Stimulated activated CD4-positive, alpha-beta T cell treated with anti-CD3 and anti-CD28 coated beads, Interleukin-2, amount 100 ng/mL, for 48 hours (primary cell): ENCODE data around the gene PSTK.

Experiments used
- DNase-seq, 2 donors: peaks; one replicate each; pipeline ENCODE4 v3.0.0-alpha.2; 2020

Gene PSTK, protein sequence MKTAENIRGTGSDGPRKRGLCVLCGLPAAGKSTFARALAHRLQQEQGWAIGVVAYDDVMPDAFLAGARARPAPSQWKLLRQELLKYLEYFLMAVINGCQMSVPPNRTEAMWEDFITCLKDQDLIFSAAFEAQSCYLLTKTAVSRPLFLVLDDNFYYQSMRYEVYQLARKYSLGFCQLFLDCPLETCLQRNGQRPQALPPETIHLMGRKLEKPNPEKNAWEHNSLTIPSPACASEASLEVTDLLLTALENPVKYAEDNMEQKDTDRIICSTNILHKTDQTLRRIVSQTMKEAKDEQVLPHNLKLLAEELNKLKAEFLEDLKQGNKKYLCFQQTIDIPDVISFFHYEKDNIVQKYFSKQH

GRCh38 chr10:122980209-122981065 lies at the start of gene PSTK:
Gene PSTK, plus strand, starts transcription at chr10:122980401. Its CDS starts 79 bp downstream, at chr10:122980480.
- peak; percentile 79 to 87 for DNase-seq

DNA sequence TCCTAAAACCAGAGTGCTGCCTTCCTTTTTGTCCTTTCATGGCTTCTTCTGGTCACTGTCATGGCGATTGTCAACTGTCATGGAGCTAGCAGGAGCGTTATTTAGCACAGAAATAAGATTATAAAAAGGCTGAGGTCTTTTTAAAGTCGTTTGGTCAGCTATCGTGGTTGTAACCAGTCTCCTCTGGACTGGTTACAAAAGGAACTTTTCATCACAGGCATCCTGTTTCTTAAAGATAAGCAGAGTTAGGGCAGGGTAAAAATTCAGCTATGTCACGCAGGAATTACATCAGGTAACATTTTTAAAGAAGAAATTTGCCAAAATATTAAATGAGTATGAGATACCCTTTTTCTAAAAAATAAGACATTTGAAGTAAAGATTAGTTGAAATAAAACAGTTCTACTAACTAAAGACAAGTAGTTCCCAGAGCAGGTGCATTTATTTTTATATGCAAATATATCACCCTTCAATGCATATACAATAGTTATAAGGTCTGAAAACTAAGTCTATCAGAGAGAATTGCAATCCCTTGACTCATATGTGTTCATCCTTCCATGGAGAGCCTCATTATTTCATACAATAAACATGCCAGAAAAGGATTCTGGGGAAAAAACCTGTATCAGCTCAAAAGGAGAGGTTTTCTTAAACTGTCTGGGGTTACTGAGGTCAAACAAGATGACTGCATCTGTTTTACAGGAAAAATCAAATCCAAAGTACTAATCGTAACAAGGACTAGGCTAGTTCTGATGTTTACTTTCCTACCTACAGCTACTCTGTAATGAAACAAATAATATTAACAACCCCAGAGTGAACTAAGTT lies 48.9 kb upstream of the PSTK start:
- no peak for DNase-seq

DNA sequence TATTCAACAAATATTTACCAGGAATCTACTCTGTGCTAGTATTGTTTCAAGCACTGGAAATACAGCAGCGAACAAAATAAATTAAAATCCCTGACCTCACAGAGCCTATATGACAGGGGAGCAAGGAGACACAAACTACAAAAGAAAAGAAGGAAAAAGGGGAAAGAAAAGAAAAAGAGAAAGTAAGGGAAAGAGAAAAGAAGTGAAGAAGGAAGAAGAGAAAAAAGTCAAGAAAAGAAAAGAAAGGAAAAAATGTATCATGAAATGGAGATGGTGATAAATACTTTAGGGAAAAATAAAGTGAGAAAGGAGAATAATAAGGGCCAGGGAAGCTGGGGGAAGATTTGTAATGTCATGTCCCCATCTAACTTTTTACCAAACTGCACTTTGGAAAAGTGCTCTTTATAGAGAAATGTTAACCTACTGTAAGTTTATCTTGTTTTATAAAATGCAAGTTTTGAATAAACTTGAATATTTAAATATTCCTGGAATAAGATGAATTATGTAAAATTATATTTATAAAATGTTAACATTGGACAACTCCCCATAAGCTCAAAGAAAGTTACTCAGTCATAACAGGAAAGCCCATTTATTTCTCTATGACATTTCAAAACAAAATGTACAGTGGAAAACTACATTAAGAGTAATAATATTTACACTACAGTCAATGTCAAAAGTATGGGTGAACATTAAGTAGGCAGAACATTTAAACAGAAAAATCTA lies 40.9 kb upstream of the PSTK start:
- DNase-seq: no peak

- no peak for DNase-seq
Measured at GRCh38 chr10:122939856-122940543, 40.2 kb upstream of the PSTK start.

GRCh38 chr10:122949296-122949695 lies 30.9 kb upstream of the PSTK start:
- DNase-seq: no peak

DNA sequence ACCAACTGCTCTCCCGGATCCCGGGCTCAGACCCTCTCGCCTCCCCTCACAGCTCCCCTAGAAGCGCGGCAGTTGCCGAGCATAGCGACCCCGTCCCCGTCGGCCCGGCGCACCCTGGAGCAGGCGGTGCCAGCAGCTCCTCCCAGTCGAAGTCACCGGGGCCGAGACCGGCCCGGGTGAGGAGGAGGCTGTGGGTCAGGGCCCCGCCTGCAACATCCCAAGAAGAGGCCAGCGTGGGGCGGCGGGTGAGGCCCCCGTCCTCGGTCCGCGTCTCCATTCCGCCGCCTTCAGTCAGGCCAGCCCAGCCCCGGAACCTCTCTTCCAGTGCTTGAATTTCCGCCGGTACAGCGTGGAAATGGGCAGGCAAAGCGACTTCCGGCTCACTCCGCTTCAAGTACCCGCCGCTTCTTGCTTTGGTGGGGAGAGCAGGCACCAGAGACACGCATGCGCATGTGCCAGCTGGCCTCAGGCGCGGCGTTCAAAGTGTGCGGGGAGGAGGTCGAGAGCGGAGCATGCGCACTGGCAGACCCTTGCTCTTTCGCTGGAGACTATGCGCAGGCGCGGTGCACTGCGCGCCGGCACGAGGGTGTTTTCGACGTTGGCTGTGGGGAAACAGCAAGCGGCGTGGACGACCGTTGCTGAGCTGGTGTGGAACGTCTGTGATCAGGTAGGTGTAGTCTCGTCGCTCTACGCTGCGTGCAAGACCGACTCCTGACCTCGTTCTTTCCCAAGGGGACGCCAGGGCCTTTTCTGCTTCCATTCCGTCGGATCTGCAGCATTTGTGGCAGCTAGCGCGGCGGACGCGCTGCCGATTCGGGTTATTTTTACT lies 26.1 kb upstream of the PSTK start, which contains the start of gene C10orf88:
C10orf88 (minus strand) TSS at position 326 of the 829 bp plus-strand sequence; CDS start at position 277, 49 bp downstream.
- peak; percentile 93 to 95 for DNase-seq

- DNase-seq: no peak
Measured at GRCh38 chr10:122954731-122955050, 25.5 kb upstream of the PSTK start.

GRCh38 chr10:122955892-122956291 lies 24.3 kb upstream of the PSTK start:
- DNase-seq: no peak

GRCh38 chr10:122957474-122957873 lies 22.7 kb upstream of the PSTK start:
- no peak for DNase-seq

- DNase-seq: no peak
Measured at GRCh38 chr10:122962405-122962804, 17.8 kb upstream of the PSTK start.

GRCh38 chr10:122966879-122967278 lies 13.3 kb upstream of the PSTK start:
- no peak for DNase-seq

DNA sequence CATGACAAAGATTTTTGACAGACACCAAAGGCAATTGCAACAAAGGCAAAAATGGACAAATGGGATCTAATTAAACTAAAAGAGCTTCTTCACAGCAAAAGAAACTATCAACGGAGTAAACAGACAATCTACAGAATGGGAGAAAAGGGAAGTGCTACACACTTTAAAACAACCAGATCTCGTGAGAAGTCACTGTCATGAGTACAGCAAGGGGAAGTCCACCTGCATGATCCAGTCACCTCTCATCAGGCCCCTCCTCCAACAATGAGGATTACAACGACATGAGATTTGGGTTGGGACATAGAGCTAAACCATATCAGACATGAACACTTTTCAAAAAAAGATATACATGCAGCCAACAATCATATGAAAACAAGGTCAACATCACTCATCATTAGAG lies 11.5 kb upstream of the PSTK start:
- DNase-seq: no peak

DNA sequence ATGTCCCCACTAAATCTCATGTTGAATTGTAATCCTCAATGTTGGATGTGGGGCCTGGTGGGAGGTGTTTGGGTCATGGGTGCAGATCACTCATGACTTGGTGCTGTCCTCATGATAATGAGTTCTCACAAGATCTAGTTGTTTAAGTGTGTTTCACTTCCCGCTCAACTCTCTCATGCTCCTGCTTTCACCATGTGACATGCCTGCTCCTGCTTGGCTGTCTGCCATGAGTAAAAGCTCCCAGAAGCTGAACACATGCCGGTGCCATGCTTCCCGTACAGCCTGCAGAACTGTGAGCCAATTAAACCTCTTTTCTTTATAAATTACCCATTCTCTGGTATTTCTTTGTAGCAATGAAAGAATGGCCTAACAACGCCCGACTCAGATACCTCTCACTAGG lies 6.2 kb upstream of the PSTK start:
- DNase-seq: no peak

- no peak for DNase-seq
Measured at GRCh38 chr10:122974543-122975064, 5.6 kb upstream of the PSTK start.

DNA sequence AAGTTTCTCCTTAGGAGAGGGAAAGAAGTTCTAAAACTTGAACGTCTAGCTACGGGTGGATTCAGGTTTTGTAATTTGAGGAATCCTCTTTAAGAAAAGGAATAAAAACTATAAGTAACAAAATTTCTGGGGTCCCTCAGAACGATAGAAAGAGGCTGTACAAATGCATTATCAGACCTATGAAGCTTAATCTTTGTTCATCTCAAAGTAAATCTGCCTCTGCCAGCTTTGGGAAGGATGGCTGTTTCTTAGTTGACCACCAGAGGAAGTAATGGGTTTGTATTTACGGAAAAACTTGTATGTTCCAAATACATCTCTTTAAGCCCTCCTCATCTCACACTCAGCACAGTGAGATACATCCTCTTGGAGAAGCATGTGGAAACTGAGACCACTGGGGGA lies 864 bp downstream of the PSTK start:
- DNase-seq: no peak

DNA sequence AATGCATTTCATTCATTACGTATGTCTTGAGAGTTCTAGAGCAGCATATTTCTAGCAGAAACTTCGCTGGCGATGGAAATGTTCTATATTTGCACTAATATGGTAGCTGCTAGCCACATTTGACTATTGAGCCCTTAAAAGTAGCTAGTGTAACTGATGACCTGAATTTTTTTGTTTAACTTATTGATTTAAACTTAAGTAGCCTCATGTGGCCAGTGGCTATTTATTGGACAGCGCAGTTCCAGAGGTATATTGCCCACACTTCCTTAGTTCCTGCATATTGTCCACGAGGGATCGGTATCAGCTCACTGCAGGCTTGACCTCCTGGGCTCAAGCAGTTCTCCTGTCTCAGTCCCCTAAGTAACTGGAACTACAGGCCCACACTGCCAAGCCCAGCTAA lies 3.7 kb downstream of the PSTK start:
- no peak for DNase-seq

GRCh38 chr10:122984708-122985107 lies 4.5 kb downstream of the PSTK start:
- no peak for DNase-seq

DNA sequence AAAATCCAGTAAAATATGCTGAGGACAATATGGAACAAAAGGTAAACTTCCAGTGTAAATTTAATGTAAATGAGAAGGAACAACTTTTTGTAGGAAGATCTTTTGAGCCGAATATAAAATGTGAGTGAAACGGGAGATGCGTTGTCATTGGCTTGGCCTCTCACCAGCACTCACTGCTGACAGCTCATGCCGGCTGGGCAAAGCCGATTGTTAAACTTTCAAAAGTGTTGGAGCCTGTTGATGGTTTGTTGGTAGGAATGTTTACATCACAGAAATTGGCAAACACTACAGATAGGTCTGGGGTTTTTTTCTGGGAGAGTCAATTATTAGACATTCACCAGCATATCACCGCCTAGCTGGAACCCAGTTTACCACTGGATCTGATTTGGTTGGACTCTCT lies 6.1 kb downstream of the PSTK start:
- DNase-seq: no peak

- no peak for DNase-seq
Measured at GRCh38 chr10:122988501-122988900, 8.3 kb downstream of the PSTK start.

- no peak for DNase-seq
Measured at GRCh38 chr10:122990278-122990677, 10.1 kb downstream of the PSTK start.
